IMR-90 (cell line): ENCODE data around the gene C3. TPM values are rescaled to one million over a fixed set of nuclear protein-coding genes. Genes with fewer than 3 reads are reported as not detected.

Source experiments
- ATAC-seq: fragments of 200-7000 bp; cut with Tn5 transposase; 2 replicates; pipeline ENCODE4 v1.9.1; 2020; ENCODE audit warnings: low read depth, mild to moderate bottlenecking, moderate library complexity
- BruUV-seq: library from RNA; stranded (reverse); fragments of 400-500 nt; replicated peaks from 2 replicates; lab custom pipeline; 2021; lab: Mats Ljungman, UMichigan
- CTCF ChIA-PET: fragments of 300-600 bp; formaldehyde crosslinking; extraction: SDS; loops from one replicate; lab custom pipeline; 2021; ENCODE audit warnings: antibody characterized with exemption; lab: Yijun Ruan, JAX
- POLR2A ChIA-PET: fragments of 300-600 bp; sonication (Branson Sonifier 250); formaldehyde crosslinking; loops from one replicate; lab custom pipeline; 2022; ENCODE audit warnings: antibody characterized with exemption; ENCODE audit not compliant: unreplicated experiment; lab: Charles Lee
- DNase-seq: peaks from one replicate; pipeline ENCODE4 v3.0.0; 2013
- H2AFZ ChIP-seq: replicated peaks from 2 replicates; pipeline ENCODE3; 2013; ENCODE audit warnings: low read length, mild to moderate bottlenecking; ENCODE audit not compliant: poor library complexity
- H2AK5ac ChIP-seq: 2 replicates; pipeline ENCODE4 v1.6.1; 2013; ENCODE audit warnings: low read depth, low read length, inconsistent platforms
- H2AK9ac ChIP-seq: replicated peaks from 2 replicates; pipeline ENCODE3; 2013; ENCODE audit warnings: mild to moderate bottlenecking, low read depth, low read length, moderate library complexity; ENCODE audit not compliant: poor library complexity
- H2BK120ac ChIP-seq: 2 replicates; pipeline ENCODE4 v1.6.1; 2013; ENCODE audit warnings: low read depth, low read length, inconsistent platforms
- H2BK15ac ChIP-seq: 3 replicates; pipeline ENCODE4 v1.6.1; 2013; ENCODE audit warnings: low read depth, low read length, inconsistent platforms
- H2BK20ac ChIP-seq: 2 replicates; pipeline ENCODE4 v1.6.1; 2013; ENCODE audit warnings: low read depth, mild to moderate bottlenecking, inconsistent platforms, low read length, moderate library complexity
- H2BK5ac ChIP-seq: 2 replicates; pipeline ENCODE4 v1.6.1; 2013; ENCODE audit warnings: mild to moderate bottlenecking, low read depth, low read length, inconsistent platforms; ENCODE audit not compliant: poor library complexity, severe bottlenecking
- H3K14ac ChIP-seq: replicated peaks from 2 replicates; pipeline ENCODE4 v1.6.1; 2013; ENCODE audit warnings: low read depth, low read length, inconsistent platforms
- H3K18ac ChIP-seq: 2 replicates; pipeline ENCODE4 v1.6.1; 2013; ENCODE audit warnings: low read depth, low read length, control low read depth
- H3K23ac ChIP-seq: 2 replicates; pipeline ENCODE4 v1.6.1; 2013; ENCODE audit warnings: low read depth, low read length, inconsistent platforms
- H3K27ac ChIP-seq: 2 replicates; pipeline ENCODE4 v1.5.1; 2013; ENCODE audit warnings: mild to moderate bottlenecking, control low read depth, low read length; ENCODE audit not compliant: insufficient read depth
- H3K27me3 ChIP-seq: 2 replicates; pipeline ENCODE4 v1.6.1; 2013; ENCODE audit warnings: low read length; ENCODE audit not compliant: control insufficient read depth, insufficient read depth
- H3K36me3 ChIP-seq: 2 replicates; pipeline ENCODE4 v1.6.1; 2013; ENCODE audit warnings: low read length, mixed read lengths; ENCODE audit not compliant: control insufficient read depth, insufficient read depth
- H3K4ac ChIP-seq: 2 replicates; pipeline ENCODE4 v1.6.1; 2013; ENCODE audit warnings: low read depth, low read length, inconsistent platforms
- H3K4me1 ChIP-seq: 2 replicates; pipeline ENCODE4 v1.6.1; 2013; ENCODE audit warnings: low read length, mixed read lengths; ENCODE audit not compliant: control insufficient read depth, insufficient read depth
- H3K4me2 ChIP-seq: 2 replicates; pipeline ENCODE4 v1.6.1; 2013; ENCODE audit warnings: low read depth, mild to moderate bottlenecking, control low read depth, low read length, moderate library complexity
- H3K4me3 ChIP-seq: 2 replicates; pipeline ENCODE4 v1.5.1; 2013; ENCODE audit warnings: low read depth, mild to moderate bottlenecking, control low read depth, low read length, moderate library complexity; ENCODE audit not compliant: insufficient read depth
- H3K56ac ChIP-seq: 2 replicates; pipeline ENCODE4 v1.6.1; 2013; ENCODE audit warnings: low read length, inconsistent platforms; ENCODE audit not compliant: insufficient read depth; ENCODE audit errors: extremely low read depth
- H3K79me1 ChIP-seq, 2 experiments: 2 replicates each; pipeline ENCODE4 v1.6.1; 2013; ENCODE audit warnings: low read length in 2 of 2, inconsistent platforms in 1 of 2, low read depth in 1 of 2
- H3K9ac ChIP-seq: 2 replicates; pipeline ENCODE4 v1.6.1; 2013; ENCODE audit warnings: low read depth, low read length, control low read depth
- H3K9me1 ChIP-seq: 2 replicates; pipeline ENCODE4 v1.6.1; 2013; ENCODE audit warnings: low read length, inconsistent platforms; ENCODE audit not compliant: insufficient read depth
- H3K9me3 ChIP-seq: 2 replicates; pipeline ENCODE4 v1.6.1; 2013; ENCODE audit warnings: low read length; ENCODE audit not compliant: control insufficient read depth, insufficient read depth
- H4K20me1 ChIP-seq: 2 replicates; pipeline ENCODE4 v1.6.1; 2013; ENCODE audit warnings: low read length, inconsistent platforms; ENCODE audit not compliant: insufficient read depth
- H4K5ac ChIP-seq: 2 replicates; pipeline ENCODE4 v1.6.1; 2013; ENCODE audit warnings: mild to moderate bottlenecking, low read depth, low read length, control low read depth
- H4K8ac ChIP-seq, 2 experiments: 2 replicates each; pipeline ENCODE4 v1.6.1; 2013; ENCODE audit warnings: low read depth in 2 of 2, low read length in 2 of 2, control low read depth in 1 of 2, inconsistent platforms in 1 of 2
- H4K91ac ChIP-seq: 2 replicates; pipeline ENCODE4 v1.6.1; 2013; ENCODE audit warnings: low read depth, low read length, inconsistent platforms; ENCODE audit not compliant: insufficient read depth
- NFE2L2 ChIP-seq: fragments of 150-350 bp; IDR thresholded peaks from 2 replicates; pipeline ENCODE4 v1.6.1; 2016; ENCODE audit warnings: low read depth, mild to moderate bottlenecking, low read length
- RFX5 ChIP-seq: IDR thresholded peaks from 2 replicates; pipeline ENCODE4 v1.8.0; 2012; ENCODE audit warnings: low read depth, mild to moderate bottlenecking, low read length, moderate library complexity
- WGBS, 2 experiments: methylation state at CpG; one replicate each; pipeline versions ENCODE4 v1.1.5 to v1.1.7; 2013; ENCODE audit warnings: missing lambda C conversion rate in 2 of 2; ENCODE audit not compliant: insufficient read length in 1 of 2; ENCODE audit errors: extremely low coverage in 2 of 2; 5-methylcytosine and 5-hydroxymethylcytosine counted together
- dilution Hi-C: fragments of 300-500 bp; cut with HindIII; formaldehyde crosslinking; loops from one replicate; pipeline ENCODE4 v1.14.3; 2018; ENCODE audit warnings: low sequenced_read_pairs; ENCODE audit not compliant: unreplicated experiment
- in situ Hi-C: fragments of 300-500 bp; cut with MboI; formaldehyde crosslinking; loops from 3 replicates; pipeline ENCODE4 v1.14.3; 2019; ENCODE audit warnings: low sequenced_read_pairs, inconsistent platforms, mixed read lengths
- intact Hi-C: fragments of 100-400 bp; cut with micrococcal nuclease; formaldehyde crosslinking; loops from 2 replicates; pipeline ENCODE4 v1.10.0; 2022
- polyA plus RNA-seq, 3 experiments: library from polyadenylated mRNA; depleted of rRNA; stranded (reverse); fragments of >200 nt; gene quantifications; 2 replicates each; pipeline ENCODE4 v1.2.3, GENCODE V29; 2012; ENCODE audit warnings: low replicate concordance in 1 of 3
- total RNA-seq: library from RNA; depleted of rRNA; stranded (reverse); fragments of >200 nt; gene quantifications from 2 replicates; pipeline ENCODE4 v1.2.3, GENCODE V29; 2012

The C3 gene
- total and polyA plus RNA-seq, 2 of the 4 experiments (the other 2 are of a cell fraction): 0.36 TPM; not detected in 1

GRCh38 chr19:6717441-6717971 is 2.9 kb downstream of the C3 start:
- H3K4me1 ChIP-seq: no peaks in the 10 kb centered on the region; the same call in 1 of the 2 replicates
- no peak overlapping the region for H4K8ac ChIP-seq
- peaks cover 4% of the 10 kb centered on the region; the same call in 1 of the 2 replicates for H3K36me3 ChIP-seq
- H2BK20ac ChIP-seq: no peak overlapping the region
- ATAC-seq: no peak
- H4K5ac ChIP-seq: no peak overlapping the region
- H3K9me3 ChIP-seq: no peaks in the 10 kb centered on the region; the same call in 1 of the 2 replicates
- H2BK5ac ChIP-seq: peak overlapping the region; percentile 90
- dilution Hi-C loops (no loop called here), intact Hi-C loops (no loop called here), in situ Hi-C loops (no loop called here)
- H3K56ac ChIP-seq: no peak overlapping the region
- no peak overlapping the region for H2BK120ac ChIP-seq
- DNase-seq: no peak
- no peak overlapping the region for H3K14ac ChIP-seq
- H3K9ac ChIP-seq: no peak overlapping the region
- H3K23ac ChIP-seq: no peak overlapping the region
- H3K79me1 ChIP-seq: no peaks in the 10 kb centered on the region
- no peak overlapping the region for H2AK5ac ChIP-seq
- BruUV-seq: no TSS peak
- no peak overlapping the region for H3K18ac ChIP-seq
- no peak overlapping the region for H3K27ac ChIP-seq
- no peak overlapping the region for H2AK9ac ChIP-seq
- no peak for TF ChIP-seq NFE2L2
- no peak for TF ChIP-seq RFX5
- H3K27me3 ChIP-seq: no peaks in the 10 kb centered on the region
- H2AFZ ChIP-seq: no peak overlapping the region
- no peak overlapping the region for H3K4me3 ChIP-seq
- H3K4ac ChIP-seq: no peak overlapping the region
- H2BK15ac ChIP-seq: no peak overlapping the region
- no peak overlapping the region for H4K91ac ChIP-seq
- no peak overlapping the region for H3K4me2 ChIP-seq
- H3K9me1 ChIP-seq: no peaks in the 10 kb centered on the region
- POLR2A ChIA-PET: no interaction called here
- WGBS, 2 experiments: 69% methylated on average over 4 of the region's 4 CpGs; no CpG with 5 or more reads in 1 of the 2 experiments
- no peaks in the 10 kb centered on the region for H4K20me1 ChIP-seq
- CTCF ChIA-PET: no interaction called here
